Peyer's patch (tissue), 4 donors: ENCODE results near the gene VTI1B. TPM values are rescaled to one million over a fixed set of nuclear protein-coding genes. Genes with fewer than 3 reads are reported as not detected.

Experiments
- DNase-seq, 3 donors: peaks; one replicate each; pipeline ENCODE4 v3.0.0-alpha.2; 2017 to 2019
- H3K27ac ChIP-seq, 4 donors: fragments of 200-600 bp; sonication (generic); one replicate each; pipeline ENCODE4 v1.5.1; 2016 to 2019
- H3K27me3 ChIP-seq, 2 donors: fragments of 200-600 bp; sonication (generic); one replicate each; pipeline ENCODE4 v1.5.1; 2019
- H3K36me3 ChIP-seq, 3 donors: fragments of 200-600 bp; sonication (generic); one replicate each; pipeline ENCODE4 v1.5.1; 2016 to 2019
- H3K4me1 ChIP-seq, 4 donors: fragments of 200-600 bp; sonication (generic); one replicate each; pipeline ENCODE4 v1.5.1; 2016 to 2019
- H3K4me3 ChIP-seq, 4 donors: fragments of 200-600 bp; sonication (generic); 1 replicate in 3 of 4; 2 replicates in 1 of 4; pipeline ENCODE4 v1.5.1; 2016 to 2019; ENCODE audit warnings: mild to moderate bottlenecking in 1 of 4
- H3K9me3 ChIP-seq, 4 donors: fragments of 200-600 bp; sonication (generic); one replicate each; pipeline ENCODE4 v1.5.1; 2016 to 2019; ENCODE audit warnings: mild to moderate bottlenecking in 1 of 4
- CTCF ChIP-seq, 6 experiments: fragments of 450-650 bp in 4 of 6; fragments of 200-600 bp in 2 of 6; sonication (generic) in 1 of 6; IDR thresholded peaks; one replicate each; pipeline ENCODE4 v1.5.1; 2017 to 2019; ENCODE audit warnings: antibody characterized with exemption in 6 of 6, mild to moderate bottlenecking in 3 of 6, moderate library complexity in 1 of 6
- POLR2A ChIP-seq, 2 donors: fragments of 450-650 bp; IDR thresholded peaks; one replicate each; pipeline ENCODE4 v1.5.1; 2017; ENCODE audit warnings: antibody characterized with exemption in 2 of 2, mild to moderate bottlenecking in 2 of 2, moderate library complexity in 2 of 2
- total RNA-seq, 4 donors: library from RNA; depleted of rRNA; stranded (reverse); fragments of >200 nt; gene quantifications; one replicate each; pipeline ENCODE4 v1.1.0, GENCODE V29; 2016

Gene VTI1B
- total RNA-seq, 4 donors from 2014 or later = 57.4 to 75.5 (median 63.3) TPM

- H3K27ac ChIP-seq = no peak overlapping the region
- no peak for DNase-seq
- H3K36me3 ChIP-seq = peaks cover 0 to 33% (median 0%) of the 10 kb centered on the region in 3 donors
- no peaks in the 10 kb centered on the region for H3K27me3 ChIP-seq
- no peaks in the 10 kb centered on the region for H3K9me3 ChIP-seq
- TF ChIP-seq CTCF (IDR thresholded peaks at IDR 0.05) = no peak
- TF ChIP-seq POLR2A (IDR thresholded peaks at IDR 0.05) = no peak
- H3K4me1 ChIP-seq = no peaks in the 10 kb centered on the region
- no peak overlapping the region for H3K4me3 ChIP-seq
Observed at GRCh38 chr14:67645414-67645813, 29.0 kb downstream of the VTI1B start.

- Histone ChIP-seq H3K4me3 (no peak overlapping the region), H3K27me3 (no peaks in the 10 kb centered on the region), H3K36me3 (peaks cover 0 to 23% (median 0%) of the 10 kb centered on the region in 3 donors), H3K9me3 (no peaks in the 10 kb centered on the region), H3K27ac (no peak overlapping the region), H3K4me1 (no peaks in the 10 kb centered on the region)
- DNase-seq = no peak
- no peak for TF ChIP-seq CTCF (IDR thresholded peaks at IDR 0.05)
- TF ChIP-seq POLR2A (IDR thresholded peaks at IDR 0.05) = no peak
Observed at GRCh38 chr14:67644428-67644827, 30.0 kb downstream of the VTI1B start.

GRCh38 chr14:67643713-67644112 is 30.7 kb downstream of the VTI1B start:
- no peak for DNase-seq

GRCh38 chr14:67641902-67642749 is 32.3 kb downstream of the VTI1B start:
- no peaks in the 10 kb centered on the region for H3K9me3 ChIP-seq
- H3K27ac ChIP-seq = peak overlapping the region in 2 of 4 donors; percentile 17 to 58
- H3K4me3 ChIP-seq = no peak overlapping the region
- H3K36me3 ChIP-seq = peaks cover 0 to 13% (median 0%) of the 10 kb centered on the region in 3 donors
- H3K4me1 ChIP-seq = no peaks in the 10 kb centered on the region
- H3K27me3 ChIP-seq = no peaks in the 10 kb centered on the region
- DNase-seq = no peak
- TF ChIP-seq POLR2A (IDR thresholded peaks at IDR 0.05) = no peak
- TF ChIP-seq CTCF (IDR thresholded peaks at IDR 0.05) = no peak

More at GRCh38 chr14:67643713-67644112, 30.7 kb downstream of the VTI1B start:
- peaks cover 0 to 16% (median 0%) of the 10 kb centered on the region in 3 donors for H3K36me3 ChIP-seq
- H3K4me3 ChIP-seq = no peak overlapping the region
- H3K9me3 ChIP-seq = no peaks in the 10 kb centered on the region
- no peaks in the 10 kb centered on the region for H3K4me1 ChIP-seq
- no peaks in the 10 kb centered on the region for H3K27me3 ChIP-seq
- TF ChIP-seq POLR2A (IDR thresholded peaks at IDR 0.05) = no peak
- no peak for TF ChIP-seq CTCF (IDR thresholded peaks at IDR 0.05)
- H3K27ac ChIP-seq = no peak overlapping the region

- Histone ChIP-seq H3K27me3 (no peaks in the 10 kb centered on the region), H3K4me1 (no peaks in the 10 kb centered on the region), H3K4me3 (no peak overlapping the region), H3K9me3 (no peaks in the 10 kb centered on the region), H3K27ac (peak overlapping the region in 1 of 4 donors; percentile 17), H3K36me3 (peaks cover 0 to 7% (median 0%) of the 10 kb centered on the region in 3 donors)
- no peak for TF ChIP-seq POLR2A (IDR thresholded peaks at IDR 0.05)
- TF ChIP-seq CTCF (IDR thresholded peaks at IDR 0.05) = no peak
- no peak for DNase-seq
Observed at GRCh38 chr14:67641480-67641879, 33.0 kb downstream of the VTI1B start.
